A549 (cell line): ENCODE data around the gene ANKHD1. TPM values are rescaled to one million over a fixed set of nuclear protein-coding genes. Genes with fewer than 3 reads are reported as not detected.

ENCODE experiments used
- ATAC-seq, 2 experiments: fragments of 200-7000 bp in 1 of 2; fragments of >200 bp in 1 of 2; cut with Nextera tagmentation in 1 of 2; cut with Tn5 transposase in 1 of 2; 3 replicates each; pipeline versions ENCODE4 v1.8.0 to v1.9.1; 2018 to 2020; ENCODE audit warnings: mild to moderate bottlenecking in 1 of 2, moderate library complexity in 1 of 2
- CTCF ChIA-PET: fragments of 300-600 bp; sonication (Branson Sonifier 250); formaldehyde crosslinking; extraction: SDS; loops from one replicate; lab custom pipeline; 2021; ENCODE audit warnings: antibody characterized with exemption, inconsistent platforms; lab: Yijun Ruan, JAX
- POLR2A ChIA-PET: fragments of 350-600 bp; formaldehyde crosslinking; extraction: SDS; loops from one replicate; lab custom pipeline; 2021; ENCODE audit warnings: antibody characterized with exemption, inconsistent platforms; lab: Yijun Ruan, JAX
- DNase-seq, 2 experiments: peaks; one replicate each; pipeline versions ENCODE4 v3.0.0 to v3.0.0-alpha.2; 2011 to 2016; ENCODE audit warnings: low read depth in 1 of 2, low spot score in 1 of 2
- FAIRE-seq: peaks from 2 replicates; lab custom pipeline; 2011; peaks lifted over from hg19 to GRCh38; lab: Jason Lieb, UNC
- H3K27ac ChIP-seq, 2 experiments: fragments of >200 bp; sonication (Bioruptor Twin); formaldehyde crosslinking; 3 replicates each; pipeline ENCODE4 v1.5.1; 2016 to 2017
- H3K4me1 ChIP-seq: fragments of >200 bp; sonication (Bioruptor Twin); formaldehyde crosslinking; 3 replicates; pipeline ENCODE4 v1.6.1; 2016
- H3K4me2 ChIP-seq: fragments of >200 bp; sonication (Bioruptor Twin); formaldehyde crosslinking; 3 replicates; pipeline ENCODE4 v1.6.1; 2016
- H3K4me3 ChIP-seq: fragments of >200 bp; sonication (Bioruptor Twin); formaldehyde crosslinking; 3 replicates; pipeline ENCODE4 v1.5.1; 2016
- H3K9me3 ChIP-seq: fragments of >200 bp; sonication (Bioruptor Twin); formaldehyde crosslinking; 3 replicates; pipeline ENCODE4 v1.6.1; 2016
- BCL3 ChIP-seq: fragments of >200 bp; sonication (Bioruptor Twin); formaldehyde crosslinking; IDR thresholded peaks from 3 replicates; pipeline ENCODE4 v1.6.1; 2016
- CBX2 ChIP-seq: fragments of 200-600 bp; sonication (generic); IDR thresholded peaks from 2 replicates; pipeline ENCODE4 v1.6.1; 2016; ENCODE audit warnings: low read depth, mild to moderate bottlenecking, borderline replicate concordance
- CBX8 ChIP-seq: fragments of 200-600 bp; sonication (generic); IDR thresholded peaks from 2 replicates; pipeline ENCODE4 v1.6.1; 2016
- CHD2 ChIP-seq: fragments of 150-350 bp; IDR thresholded peaks from 2 replicates; pipeline ENCODE4 v1.6.1; 2014; ENCODE audit warnings: low read length; ENCODE audit not compliant: partially characterized antibody
- CTCF ChIP-seq: fragments of >200 bp; sonication (Bioruptor Twin); formaldehyde crosslinking; IDR thresholded peaks from 3 replicates; pipeline ENCODE4 v1.5.1; 2016
- E2F6 ChIP-seq: IDR thresholded peaks from 2 replicates; pipeline ENCODE4 v1.6.1; 2012; ENCODE audit warnings: low read depth, borderline replicate concordance
- EHMT2 ChIP-seq: fragments of 200-600 bp; sonication (generic); IDR thresholded peaks from 2 replicates; pipeline ENCODE4 v1.6.1; 2016; ENCODE audit warnings: antibody characterized with exemption, low read depth, mild to moderate bottlenecking, moderate library complexity
- ELK1 ChIP-seq: fragments of 150-350 bp; IDR thresholded peaks from 2 replicates; pipeline ENCODE4 v1.6.1; 2014; ENCODE audit warnings: low read depth, mild to moderate bottlenecking, low read length
- EP300 ChIP-seq, 2 experiments: fragments of >200 bp; sonication (Bioruptor Twin); formaldehyde crosslinking; IDR thresholded peaks; 2 replicates in 1 of 2; 3 replicates in 1 of 2; pipeline ENCODE4 v1.6.1; 2016 to 2017
- FOXS1 ChIP-seq: fragments of 250-450 bp; sonication (Bioruptor Pico); IDR thresholded peaks from 2 replicates; pipeline ENCODE4 v1.5.0; 2020; ENCODE audit warnings: mild to moderate bottlenecking, moderate library complexity
- HEYL ChIP-seq: fragments of 250-450 bp; sonication (Bioruptor Pico); IDR thresholded peaks from 2 replicates; pipeline ENCODE4 v1.8.0; 2021; ENCODE audit warnings: mild to moderate bottlenecking, moderate library complexity
- HMGXB4 ChIP-seq: fragments of 250-450 bp; sonication (Bioruptor Pico); IDR thresholded peaks from 2 replicates; pipeline ENCODE4 v1.5.0; 2021; ENCODE audit warnings: mild to moderate bottlenecking, moderate library complexity, borderline replicate concordance
- HOXA7 ChIP-seq: fragments of 250-450 bp; sonication (Bioruptor Pico); IDR thresholded peaks from 2 replicates; pipeline ENCODE4 v1.5.0; 2020; ENCODE audit warnings: mild to moderate bottlenecking, moderate library complexity
- KDM1A ChIP-seq: fragments of 200-600 bp; sonication (generic); IDR thresholded peaks from 2 replicates; pipeline ENCODE4 v1.6.1; 2016; ENCODE audit warnings: low read depth, mild to moderate bottlenecking
- KDM5A ChIP-seq: fragments of 200-600 bp; sonication (generic); IDR thresholded peaks from 2 replicates; pipeline ENCODE4 v1.6.1; 2016; ENCODE audit warnings: antibody characterized with exemption, mild to moderate bottlenecking
- NFE2L2 ChIP-seq: fragments of 150-350 bp; conservative IDR thresholded peaks from 2 replicates; pipeline ENCODE4 v1.6.1; 2014; ENCODE audit warnings: low read length
- PHF8 ChIP-seq: fragments of 200-600 bp; sonication (generic); IDR thresholded peaks from 2 replicates; pipeline ENCODE4 v1.6.1; 2016; ENCODE audit warnings: low read depth, mild to moderate bottlenecking, antibody characterized with exemption, moderate library complexity, borderline replicate concordance
- POLR2A ChIP-seq: IDR thresholded peaks from 2 replicates; pipeline ENCODE4 v1.6.1; 2012; ENCODE audit warnings: mild to moderate bottlenecking, low read length
- RAD21 ChIP-seq, 2 experiments: fragments of >200 bp in 1 of 2; sonication (Bioruptor Twin) in 1 of 2; formaldehyde crosslinking in 1 of 2; IDR thresholded peaks in 1 of 2; conservative IDR thresholded peaks in 1 of 2; 2 replicates in 1 of 2; 3 replicates in 1 of 2; pipeline ENCODE4 v1.6.1; 2012 to 2018; ENCODE audit warnings: inconsistent platforms in 1 of 2
- RARB ChIP-seq: fragments of 250-450 bp; sonication (Bioruptor Pico); IDR thresholded peaks from 2 replicates; pipeline ENCODE4 v1.8.0; 2021; ENCODE audit warnings: mild to moderate bottlenecking, moderate library complexity
- RNF2 ChIP-seq: fragments of 200-600 bp; sonication (generic); IDR thresholded peaks from 2 replicates; pipeline ENCODE4 v1.6.1; 2016; ENCODE audit warnings: low read depth, mild to moderate bottlenecking, antibody characterized with exemption, moderate library complexity, borderline replicate concordance
- SREBF2 ChIP-seq: fragments of 450-650 bp; IDR thresholded peaks from 2 replicates; pipeline ENCODE4 v1.6.1; 2014; ENCODE audit warnings: mild to moderate bottlenecking, moderate library complexity
- TP53 ChIP-seq: fragments of 250-450 bp; sonication (Bioruptor Pico); IDR thresholded peaks from 2 replicates; pipeline ENCODE4 v1.5.0; 2021; ENCODE audit warnings: mild to moderate bottlenecking, moderate library complexity
- USF2 ChIP-seq: fragments of 450-650 bp; IDR thresholded peaks from 2 replicates; pipeline ENCODE4 v1.6.1; 2014; ENCODE audit warnings: antibody characterized with exemption
- ZNF302 ChIP-seq: fragments of 250-450 bp; sonication (Bioruptor Pico); IDR thresholded peaks from 2 replicates; pipeline ENCODE4 v1.9.0; 2021; ENCODE audit warnings: inconsistent platforms, mild to moderate bottlenecking, moderate library complexity
- ZSCAN20 ChIP-seq: fragments of 250-450 bp; sonication (Bioruptor Pico); IDR thresholded peaks from 2 replicates; pipeline ENCODE4 v1.8.0; 2022; ENCODE audit warnings: mild to moderate bottlenecking, moderate library complexity
- WGBS: methylation state at CpG from one replicate; pipeline ENCODE4 v1.1.6; 2017; ENCODE audit errors: missing lambda C conversion rate; 5-methylcytosine and 5-hydroxymethylcytosine counted together
- polyA plus RNA-seq, 4 experiments: library from polyadenylated mRNA; depleted of rRNA in 3 of 4; stranded (reverse); fragments of >200 nt; fragmentation: RNase III in 1 of 4; extraction: RNeasy Plus Mini Kit Qiagen cat#74134 plus additional on column Dnase treatment in 1 of 4; gene quantifications; 2 replicates in 3 of 4; 3 replicates in 1 of 4; pipeline ENCODE4 v1.2.3, GENCODE V29; 2011 to 2017

Gene ANKHD1
- polyA plus RNA-seq, 2 of the 4 experiments (the other 2 are of a cell fraction), result 46.9 to 94.1 TPM

- ChIA-PET POLR2A (interaction anchor here (1.5 to 3.2 kb wide), 3 partner anchors 10 to 147 kb away, joined by 9 to 32 read pairs (median 18); partner anchors contain the start of genes ANKHD1, IK, NDUFA2 and SRA1), CTCF (interaction anchor here (0.9 to 4.2 kb wide), 8 partner anchors 9 to 1070 kb away, joined by 3 to 21 read pairs (median 7); partner anchors contain the start of genes CD14, DIAPH1, HARS1 and HARS2)
- Histone ChIP-seq H3K4me1 (peaks cover 26% of the 10 kb centered on the region), H3K9me3 (no peaks in the 10 kb centered on the region), H3K4me3 (no peak overlapping the region), H3K27ac (no peak overlapping the region), H3K4me2 (no peak overlapping the region)
- 93% methylated on average over 5 of the region's 5 CpGs for WGBS
- no peak for FAIRE-seq
- DNase-seq, result no peak
- ATAC-seq, result peak; percentile 2 to 6; a peak in 3 of 6 replicates
- TF ChIP-seq RNF2, result no peak
- TF ChIP-seq EP300 (IDR thresholded peaks at IDR 0.05), result no peak
- no peak for TF ChIP-seq HEYL (CRISPR knock-in tag)
- no peak for TF ChIP-seq ELK1
- no peak for TF ChIP-seq HMGXB4 (CRISPR knock-in tag)
- TF ChIP-seq CTCF, result no peak
- TF ChIP-seq POLR2A, result no peak
- TF ChIP-seq E2F6, result no peak
- no peak for TF ChIP-seq RAD21 (conservative IDR thresholded peaks at IDR 0.05 in 1 of 2, IDR thresholded peaks at IDR 0.05 in 1 of 2)
- TF ChIP-seq NFE2L2, result no peak
- TF ChIP-seq USF2, result no peak
- no peak for TF ChIP-seq EHMT2
- no peak for TF ChIP-seq HOXA7 (CRISPR knock-in tag)
- TF ChIP-seq CHD2, result no peak
- no peak for TF ChIP-seq CBX8
- TF ChIP-seq RARB (CRISPR knock-in tag), result no peak
- TF ChIP-seq KDM1A, result no peak
- no peak for TF ChIP-seq TP53 (CRISPR knock-in tag)
- TF ChIP-seq PHF8, result no peak
Observed at GRCh38 chr5:140548300-140548688, 146.7 kb downstream of the ANKHD1 start.

- H3K4me1 ChIP-seq, result peaks cover 31% of the 10 kb centered on the region
- FAIRE-seq, result no peak
- no peak overlapping the region for H3K27ac ChIP-seq
- H3K9me3 ChIP-seq, result no peaks in the 10 kb centered on the region
- no peak for DNase-seq
- TF ChIP-seq FOXS1 (CRISPR knock-in tag) (no peak), EHMT2 (no peak), BCL3 (no peak), ZSCAN20 (no peak), KDM5A (no peak), SREBF2 (no peak), HEYL (CRISPR knock-in tag) (no peak), CBX2 (no peak), RNF2 (no peak), POLR2A (no peak), E2F6 (no peak), ZNF302 (CRISPR knock-in tag) (no peak)
- H3K4me2 ChIP-seq, result no peak overlapping the region
- ChIA-PET CTCF (interaction anchor here (1.0 to 4.2 kb wide), 6 partner anchors 9 to 1070 kb away, joined by 3 to 21 read pairs (median 6); partner anchors contain the start of genes CD14, DIAPH1, HARS1 and HARS2), POLR2A (interaction anchor here (3.2 kb wide), 1 partner anchor 9 kb away, joined by 32 read pairs; the partner anchor contains the start of gene SRA1)
- no peak for ATAC-seq
- H3K4me3 ChIP-seq, result no peak overlapping the region
- 96% methylated on average over 7 of the region's 7 CpGs for WGBS
Observed at GRCh38 chr5:140548791-140549190, 147.2 kb downstream of the ANKHD1 start.
